H1 (cell line): Measurements from ENCODE around the gene NPR1. TPM values are rescaled to one million over a fixed set of nuclear protein-coding genes. Genes with fewer than 3 reads are reported as not detected.

Experiments
- CTCF ChIA-PET: fragments of 300-600 bp; sonication (Branson Sonifier 250); formaldehyde crosslinking; loops from one replicate; lab custom pipeline; 2021; ENCODE audit not compliant: partially characterized antibody; lab: Charles Lee
- POLR2A ChIA-PET: fragments of 300-600 bp; sonication (Branson Sonifier 250); formaldehyde crosslinking; loops from one replicate; lab custom pipeline; 2021; ENCODE audit warnings: inconsistent platforms; ENCODE audit not compliant: partially characterized antibody; lab: Charles Lee
- DNase-seq, 2 experiments: peaks; one replicate each; pipeline versions ENCODE4 v3.0.0 to v3.0.0-alpha.2; 2010 to 2022; ENCODE audit warnings: low spot score in 2 of 2, low read depth in 1 of 2, mixed read lengths in 1 of 2
- FAIRE-seq: peaks from 2 replicates; lab custom pipeline; 2011; peaks lifted over from hg19 to GRCh38; lab: Jason Lieb, UNC
- H2AFZ ChIP-seq: 2 replicates; pipeline ENCODE4 v1.8.1; 2012; ENCODE audit warnings: low read length, inconsistent platforms
- H2AK5ac ChIP-seq: 2 replicates; pipeline ENCODE4 v1.6.1; 2013; ENCODE audit warnings: low read depth, low read length
- H2BK120ac ChIP-seq: replicated peaks from 2 replicates; pipeline ENCODE3; 2013; ENCODE audit warnings: low read depth, low read length, inconsistent platforms
- H2BK12ac ChIP-seq: 2 replicates; pipeline ENCODE4 v1.6.1; 2013; ENCODE audit warnings: low read depth, low read length
- H2BK15ac ChIP-seq: 2 replicates; pipeline ENCODE4 v1.6.1; 2013; ENCODE audit warnings: low read length
- H2BK20ac ChIP-seq: 2 replicates; pipeline ENCODE4 v1.6.1; 2013; ENCODE audit warnings: low read length
- H2BK5ac ChIP-seq: 2 replicates; pipeline ENCODE4 v1.6.1; 2013; ENCODE audit warnings: low read depth, low read length
- H3K14ac ChIP-seq: 2 replicates; pipeline ENCODE4 v1.6.1; 2013; ENCODE audit warnings: inconsistent platforms; ENCODE audit not compliant: insufficient read length
- H3K18ac ChIP-seq: 2 replicates; pipeline ENCODE4 v1.6.1; 2013; ENCODE audit warnings: low read length; ENCODE audit errors: extremely low read depth
- H3K23ac ChIP-seq: 2 replicates; pipeline ENCODE4 v1.6.1; 2013; ENCODE audit warnings: inconsistent platforms; ENCODE audit not compliant: insufficient read length
- H3K23me2 ChIP-seq: 2 replicates; pipeline ENCODE4 v1.6.1; 2013; ENCODE audit warnings: low read depth, low read length
- H3K27ac ChIP-seq: 2 replicates; pipeline ENCODE4 v1.6.1; 2011; ENCODE audit warnings: low read depth, low read length, inconsistent platforms
- H3K27me3 ChIP-seq, 4 experiments: replicated peaks in 1 of 4; 1 replicate in 1 of 4; 2 replicates in 3 of 4; pipeline versions ENCODE4 v1.6.1 to v1.8.1; 2011 to 2013; ENCODE audit warnings: low read length in 3 of 4, mild to moderate bottlenecking in 3 of 4, inconsistent platforms in 2 of 4, mixed read lengths in 2 of 4, moderate library complexity in 1 of 4; ENCODE audit not compliant: control insufficient read depth in 3 of 4, insufficient read depth in 3 of 4; ENCODE audit errors: extremely low read depth in 1 of 4
- H3K36me3 ChIP-seq, 4 experiments: 2 replicates each; pipeline versions ENCODE4 v1.6.1 to v1.8.1; 2011 to 2013; ENCODE audit warnings: mild to moderate bottlenecking in 4 of 4, low read length in 3 of 4, moderate library complexity in 2 of 4, control low read depth in 1 of 4, inconsistent platforms in 1 of 4; ENCODE audit not compliant: insufficient read depth in 4 of 4, control insufficient read depth in 2 of 4
- H3K4ac ChIP-seq: replicated peaks from 2 replicates; pipeline ENCODE3; 2013; ENCODE audit warnings: low read length, low read depth, mixed read lengths, inconsistent platforms; ENCODE audit not compliant: insufficient read length
- H3K4me1 ChIP-seq, 4 experiments: replicated peaks in 1 of 4; 1 replicate in 1 of 4; 2 replicates in 3 of 4; pipeline versions ENCODE4 v1.6.1 to v1.8.1; 2011 to 2013; ENCODE audit warnings: low read length in 3 of 4, inconsistent platforms in 2 of 4, mixed read lengths in 1 of 4; ENCODE audit not compliant: insufficient read depth in 4 of 4, control insufficient read depth in 3 of 4
- H3K4me2 ChIP-seq, 2 experiments: 2 replicates each; pipeline versions ENCODE4 v1.6.1 to v1.8.1; 2011 to 2013; ENCODE audit warnings: low read depth in 2 of 2, low read length in 2 of 2, control low read depth in 1 of 2, inconsistent platforms in 1 of 2, mild to moderate bottlenecking in 1 of 2; ENCODE audit not compliant: insufficient read depth in 1 of 2
- H3K4me3 ChIP-seq, 4 experiments: fragments of 200-600, 300-600 bp in 1 of 4; sonication (generic), shearing (Covaris generic), sonication (Bioruptor Twin) in 1 of 4; 2 replicates each; pipeline versions ENCODE4 v1.5.1 to v1.8.1; 2011 to 2016; ENCODE audit warnings: low read length in 4 of 4, low read depth in 3 of 4, control low read depth in 2 of 4, inconsistent platforms in 2 of 4, mild to moderate bottlenecking in 2 of 4, mixed read lengths in 1 of 4, moderate library complexity in 1 of 4; ENCODE audit not compliant: insufficient read depth in 2 of 4; ENCODE audit errors: extremely low read depth in 1 of 4
- H3K56ac ChIP-seq: replicated peaks from 2 replicates; pipeline ENCODE3; 2013; ENCODE audit warnings: low read depth, mild to moderate bottlenecking, mixed read lengths, low read length, inconsistent platforms; ENCODE audit not compliant: insufficient read length
- H3K79me1 ChIP-seq: 2 replicates; pipeline ENCODE4 v1.6.1; 2013; ENCODE audit warnings: low read depth, low read length, control low read depth
- H3K79me2 ChIP-seq, 2 experiments: 2 replicates each; pipeline versions ENCODE4 v1.6.1 to v1.8.1; 2012 to 2013; ENCODE audit warnings: low read length in 2 of 2, mild to moderate bottlenecking in 2 of 2, inconsistent platforms in 1 of 2; ENCODE audit not compliant: insufficient read depth in 2 of 2, control insufficient read depth in 1 of 2
- H3K9ac ChIP-seq, 4 experiments: replicated peaks in 1 of 4; 1 replicate in 1 of 4; 2 replicates in 3 of 4; pipeline versions ENCODE4 v1.6.1 to v1.8.1; 2011 to 2013; ENCODE audit warnings: low read depth in 3 of 4, low read length in 3 of 4, control low read depth in 2 of 4, mild to moderate bottlenecking in 2 of 4, moderate library complexity in 2 of 4, inconsistent platforms in 1 of 4; ENCODE audit errors: extremely low read depth in 1 of 4
- H3K9me3 ChIP-seq, 2 experiments: 2 replicates each; pipeline versions ENCODE4 v1.6.1 to v1.8.1; 2012 to 2013; ENCODE audit warnings: mild to moderate bottlenecking in 2 of 2, moderate library complexity in 2 of 2, control low read depth in 1 of 2, inconsistent platforms in 1 of 2, low read depth in 1 of 2, low read length in 1 of 2, mixed read lengths in 1 of 2; ENCODE audit not compliant: insufficient read depth in 2 of 2
- H4K20me1 ChIP-seq, 2 experiments: replicated peaks in 1 of 2; 2 replicates each; pipeline versions ENCODE3 to v1.8.1; 2011 to 2013; ENCODE audit warnings: inconsistent platforms in 2 of 2, low read length in 2 of 2, mild to moderate bottlenecking in 1 of 2; ENCODE audit not compliant: insufficient read depth in 2 of 2, control insufficient read depth in 1 of 2
- H4K5ac ChIP-seq: 2 replicates; pipeline ENCODE4 v1.6.1; 2013; ENCODE audit warnings: low read length, low read depth, mixed read lengths, inconsistent platforms; ENCODE audit not compliant: insufficient read length
- H4K8ac ChIP-seq: 2 replicates; pipeline ENCODE4 v1.8.0; 2013; ENCODE audit warnings: mild to moderate bottlenecking, moderate library complexity, low read length, inconsistent platforms; ENCODE audit not compliant: insufficient read depth; ENCODE audit errors: extremely low read depth
- H4K91ac ChIP-seq: replicated peaks from 2 replicates; pipeline ENCODE3; 2013; ENCODE audit warnings: low read length, mixed read lengths, inconsistent platforms; ENCODE audit not compliant: insufficient read length
- BACH1 ChIP-seq: IDR thresholded peaks from 2 replicates; pipeline ENCODE4 v1.6.1; 2012; ENCODE audit warnings: low read length, improper control_type of control experiment
- BCL11A ChIP-seq, 2 experiments: IDR thresholded peaks; one replicate each; pipeline ENCODE4 v1.6.1; 2011; ENCODE audit warnings: low read depth in 2 of 2, low read length in 2 of 2, mild to moderate bottlenecking in 2 of 2
- POLR2A ChIP-seq, 2 experiments: IDR thresholded peaks; 1 replicate in 1 of 2; 2 replicates in 1 of 2; pipeline ENCODE4 v1.6.1; 2011; ENCODE audit warnings: low read depth in 2 of 2, low read length in 2 of 2, mild to moderate bottlenecking in 2 of 2; ENCODE audit errors: control extremely low read depth in 1 of 2
- SP1 ChIP-seq: IDR thresholded peaks from 2 replicates; pipeline ENCODE4 v1.6.1; 2011; ENCODE audit warnings: low read depth, low read length
- SP4 ChIP-seq: IDR thresholded peaks from 2 replicates; pipeline ENCODE4 v1.6.1; 2012; ENCODE audit warnings: low read length, inconsistent platforms
- TBP ChIP-seq: IDR thresholded peaks from 2 replicates; pipeline ENCODE4 v1.6.1; 2011; ENCODE audit warnings: low read depth, low read length, improper control_type of control experiment
- WGBS, 2 experiments: shearing (Covaris generic) in 1 of 2; methylation state at CpG; one replicate each; pipeline versions ENCODE4 v1.1.6 to v1.1.7; 2013 to 2015; ENCODE audit warnings: low lambda C conversion rate in 2 of 2, mixed read lengths in 2 of 2, inconsistent platforms in 1 of 2, low coverage in 1 of 2, missing lambda C conversion rate in 1 of 2; ENCODE audit not compliant: insufficient replicate concordance in 2 of 2, insufficient coverage in 1 of 2, insufficient read length in 1 of 2; ENCODE audit errors: extremely low coverage in 1 of 2, missing lambda C conversion rate in 1 of 2; 5-methylcytosine and 5-hydroxymethylcytosine counted together
- polyA plus RNA-seq, 7 experiments: library from polyadenylated mRNA; depleted of rRNA in 3 of 7; stranded (reverse) in 5 of 7; unstranded in 2 of 7; fragments of >200 nt in 5 of 7; fragments of 200-250 nt in 2 of 7; gene quantifications; 1 replicate in 5 of 7; 2 replicates in 1 of 7; 4 replicates in 1 of 7; pipeline versions ENCODE4 v1.2.1 to v1.2.3, GENCODE V29; 2011 to 2013; ENCODE audit warnings: missing spikeins in 2 of 7, mixed read lengths in 2 of 7
- total RNA-seq: library from RNA; stranded (reverse); fragmentation: NEBNext Ultra II Directional; extraction: Animal tissue kit (Norgen Biotek cat#: 25700); gene quantifications from 2 replicates; pipeline ENCODE4 v1.2.1, GENCODE V29; 2021

The NPR1 gene
- total and polyA plus RNA-seq, 2 of the 8 experiments (the other 6 are each of a cell fraction or from before 2014, with no cell fraction given): 11.7 to 13.2 TPM

- no peak for DNase-seq
- H3K9me3 ChIP-seq: no peaks in the 10 kb centered on the region; a peak in 1 of 4 replicates
- peaks cover 0 to 5% (median 2%) of the 10 kb centered on the region in 4 experiments; a peak in 2 of 8 replicates for H3K36me3 ChIP-seq
- no peak overlapping the region for H3K14ac ChIP-seq
- H4K5ac ChIP-seq: no peak overlapping the region
- H4K8ac ChIP-seq: no peak overlapping the region
- 85% methylated on average over 7 of the region's 7 CpGs; no CpG with 5 or more reads in 1 of the 2 experiments for WGBS, 2 experiments
- H3K56ac ChIP-seq: no peak overlapping the region
- H3K4me2 ChIP-seq: no peak overlapping the region
- no peaks in the 10 kb centered on the region for H3K79me1 ChIP-seq
- H3K79me2 ChIP-seq: no peaks in the 10 kb centered on the region
- ChIA-PET POLR2A (interaction anchor here (1.5 kb wide), 2 partner anchors 46 to 88 kb away, joined by 3 read pairs; no protein-coding TSS in a partner anchor), CTCF (interaction anchor here (0.9 to 14.0 kb wide), 2 partner anchors 70 to 90 kb away, joined by 3 to 190 read pairs; no protein-coding TSS in a partner anchor)
- no peak overlapping the region for H2AK5ac ChIP-seq
- peaks cover 3 to 7% (median 5%) of the 10 kb centered on the region in 4 experiments; a peak in 6 of 7 replicates for H3K4me1 ChIP-seq
- peaks cover 0 to 20% (median 9%) of the 10 kb centered on the region in 4 experiments; a peak in 5 of 7 replicates for H3K27me3 ChIP-seq
- no peak overlapping the region for H3K23ac ChIP-seq
- H4K20me1 ChIP-seq: no peaks in the 10 kb centered on the region
- H2AFZ ChIP-seq: no peak overlapping the region
- peaks cover 26% of the 10 kb centered on the region for H3K23me2 ChIP-seq
- H2BK5ac ChIP-seq: no peak overlapping the region
- H3K4me3 ChIP-seq: no peak overlapping the region
- TF ChIP-seq TBP (no peak), SP4 (no peak), BCL11A (IDR thresholded peaks at IDR 0.05; ENCODE audit: low read depth in 2 of 2, low read length in 2 of 2) (no peak), POLR2A (IDR thresholded peaks at IDR 0.05; ENCODE audit: control extremely low read depth in 1 of 2, low read depth in 2 of 2, low read length in 2 of 2) (no peak), SP1 (no peak), BACH1 (no peak)
- H2BK15ac ChIP-seq: no peak overlapping the region
- H2BK20ac ChIP-seq: no peak overlapping the region
- no peak for FAIRE-seq
- no peak overlapping the region for H3K4ac ChIP-seq
- no peak overlapping the region for H4K91ac ChIP-seq
- H2BK12ac ChIP-seq: no peak overlapping the region
- H3K18ac ChIP-seq: no peak overlapping the region
- no peak overlapping the region for H2BK120ac ChIP-seq
- no peak overlapping the region for H3K9ac ChIP-seq
- no peak overlapping the region for H3K27ac ChIP-seq
These were observed 4.2 kb downstream of the NPR1 start for GRCh38 chr1:153682730-153683129.
